Ishikawa (cell line): ENCODE data around the gene PLPP1.

Experiments used
- EGR1 ChIP-seq: IDR thresholded peaks from 2 replicates; pipeline ENCODE4 v1.6.1; 2012
- EP300 ChIP-seq: IDR thresholded peaks from 2 replicates; pipeline ENCODE4 v1.6.1; 2012; ENCODE audit warnings: borderline replicate concordance
- FOXM1 ChIP-seq: IDR thresholded peaks from 2 replicates; pipeline ENCODE4 v1.6.1; 2012; ENCODE audit warnings: low read depth, borderline replicate concordance
- MAX ChIP-seq: IDR thresholded peaks from 2 replicates; pipeline ENCODE4 v1.6.1; 2012

GRCh38 chr5:55441107-55441771 lies 93.5 kb downstream of the PLPP1 start:
- TF ChIP-seq EP300, result no peak
- no peak for TF ChIP-seq EGR1
- TF ChIP-seq MAX, result no peak
- TF ChIP-seq FOXM1, result no peak
